Measurements from ENCODE around the gene MEAF6.

Gene MEAF6

DNA sequence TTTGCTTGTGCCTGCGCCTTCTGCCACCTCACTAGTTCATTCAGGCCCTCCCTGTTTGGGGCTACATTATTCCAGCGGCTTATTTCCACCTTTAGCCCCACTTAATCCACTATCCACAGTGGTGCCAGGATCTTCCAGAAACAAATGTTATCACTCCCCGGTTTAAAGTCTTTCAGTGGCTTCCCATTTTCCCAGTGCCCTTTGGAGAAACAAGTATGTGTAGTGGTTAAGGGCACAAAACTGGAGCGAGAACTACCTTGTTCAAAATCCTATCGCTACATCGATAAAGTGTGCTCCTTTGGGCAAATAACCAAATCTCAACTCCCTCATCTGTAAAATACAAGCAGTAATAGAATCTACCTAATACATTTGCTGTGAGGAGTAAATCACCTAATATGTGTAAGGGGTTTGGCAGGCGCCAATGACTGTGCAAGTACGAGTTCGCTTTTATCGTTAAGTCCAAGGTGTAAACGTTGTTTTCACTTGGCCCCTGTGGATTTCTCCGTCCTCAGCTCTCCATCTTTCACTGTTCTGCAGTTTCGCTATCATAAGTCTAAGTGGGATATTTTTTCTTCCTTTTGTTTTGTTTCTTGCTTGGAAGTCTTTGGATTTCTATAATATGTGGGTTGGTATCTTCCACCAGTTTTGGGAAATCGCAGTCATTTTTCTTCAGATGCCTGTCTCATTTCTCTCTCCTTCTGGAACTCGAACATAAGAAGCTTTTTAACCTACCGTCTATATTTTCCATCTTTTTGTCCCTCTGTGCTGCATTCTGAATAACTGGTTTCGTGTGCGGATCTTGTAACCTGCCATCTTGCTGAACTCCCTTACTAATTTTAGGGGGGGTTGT is 844 bp upstream of the MEAF6 start:
- H2AFZ ChIP-seq (ENCODE audit: low read depth, low read length, severe bottlenecking): peak overlapping the region; percentile 69
- H3K9me2 ChIP-seq (replicated peaks; ENCODE audit: insufficient read depth, low read length): no peaks in the 10 kb centered on the region
- peak overlapping the region; percentile 86 for H3K9ac ChIP-seq (ENCODE audit: low read length)
- H4K20me1 ChIP-seq (ENCODE audit: low read depth, low read length): no peaks in the 10 kb centered on the region
- TF ChIP-seq CTCF (IDR thresholded peaks at IDR 0.05; ENCODE audit: insufficient read depth, low read length, poor library complexity, severe bottlenecking) (no peak), EZH2phosphoT487 (conservative IDR thresholded peaks at IDR 0.05; ENCODE audit: low read length) (no peak)
- no peaks in the 10 kb centered on the region for H3K9me3 ChIP-seq (ENCODE audit: insufficient read depth, low read length)
- peaks cover 4% of the 10 kb centered on the region; the same call in 1 of the 2 replicates for H3K36me3 ChIP-seq (ENCODE audit: low read length)
- H3F3A ChIP-seq (ENCODE audit: insufficient read depth): no peaks in the 10 kb centered on the region
- H3K27ac ChIP-seq (ENCODE audit: low read depth, low read length): no peak overlapping the region
- peak overlapping the region; percentile 60 for H3K4me3 ChIP-seq (ENCODE audit: insufficient read depth, low read length, poor library complexity, severe bottlenecking)
- H3K79me2 ChIP-seq (ENCODE audit: insufficient read depth, low read length): peaks cover 21% of the 10 kb centered on the region
- H3K4me2 ChIP-seq (ENCODE audit: low read depth, low read length, poor library complexity, severe bottlenecking): peak overlapping the region; percentile 58
- no peaks in the 10 kb centered on the region for H3K27me3 ChIP-seq (ENCODE audit: low read length)

DNA sequence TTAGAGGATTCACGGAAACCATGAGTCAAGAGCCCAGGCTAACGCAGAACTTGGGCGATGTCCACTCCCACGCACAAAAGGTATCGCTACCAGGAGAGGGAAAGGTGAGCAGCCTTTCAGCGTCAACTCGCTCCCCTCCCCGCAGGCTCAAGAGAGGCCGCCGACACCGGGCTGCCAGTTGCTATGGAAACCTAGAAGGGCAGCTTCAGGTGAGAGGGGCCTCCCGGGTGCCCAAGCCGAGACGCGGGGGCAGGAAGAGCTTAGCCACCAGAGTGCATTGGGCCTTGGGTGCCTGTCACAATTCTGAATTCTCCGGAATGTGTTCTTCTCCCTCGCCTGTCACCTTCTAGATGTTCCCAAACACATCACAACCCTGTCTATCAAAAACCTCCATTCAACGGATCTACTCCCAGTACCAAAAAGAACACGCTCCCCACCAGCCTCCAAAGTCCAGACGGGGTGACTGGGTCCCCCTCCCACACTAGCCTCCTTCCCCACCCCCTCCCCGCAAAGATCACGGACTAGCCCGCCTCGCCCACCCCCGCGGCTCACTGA is 694 bp downstream of the MEAF6 start:
- Histone ChIP-seq H3K9me3 (ENCODE audit: insufficient read depth, low read length) (no peaks in the 10 kb centered on the region), H3K9me2 (replicated peaks; ENCODE audit: insufficient read depth, low read length) (no peaks in the 10 kb centered on the region), H3K4me3 (ENCODE audit: insufficient read depth, low read length, poor library complexity, severe bottlenecking) (peak overlapping the region; percentile 60), H3F3A (ENCODE audit: insufficient read depth) (no peaks in the 10 kb centered on the region), H3K36me3 (ENCODE audit: low read length) (peaks cover 4% of the 10 kb centered on the region; the same call in 1 of the 2 replicates), H3K9ac (ENCODE audit: low read length) (peak overlapping the region; percentile 86), H3K27ac (ENCODE audit: low read depth, low read length) (peak overlapping the region; percentile 46; the same call in 1 of the 2 replicates), H3K79me2 (ENCODE audit: insufficient read depth, low read length) (peaks cover 21% of the 10 kb centered on the region), H3K27me3 (ENCODE audit: low read length) (no peaks in the 10 kb centered on the region), H2AFZ (ENCODE audit: low read depth, low read length, severe bottlenecking) (peak overlapping the region; percentile 89), H4K20me1 (ENCODE audit: low read depth, low read length) (no peaks in the 10 kb centered on the region), H3K4me2 (ENCODE audit: low read depth, low read length, poor library complexity, severe bottlenecking) (peak overlapping the region; percentile 58)
- TF ChIP-seq CTCF (IDR thresholded peaks at IDR 0.05; ENCODE audit: insufficient read depth, low read length, poor library complexity, severe bottlenecking): no peak
- TF ChIP-seq EZH2phosphoT487 (conservative IDR thresholded peaks at IDR 0.05; ENCODE audit: low read length): no peak

DNA sequence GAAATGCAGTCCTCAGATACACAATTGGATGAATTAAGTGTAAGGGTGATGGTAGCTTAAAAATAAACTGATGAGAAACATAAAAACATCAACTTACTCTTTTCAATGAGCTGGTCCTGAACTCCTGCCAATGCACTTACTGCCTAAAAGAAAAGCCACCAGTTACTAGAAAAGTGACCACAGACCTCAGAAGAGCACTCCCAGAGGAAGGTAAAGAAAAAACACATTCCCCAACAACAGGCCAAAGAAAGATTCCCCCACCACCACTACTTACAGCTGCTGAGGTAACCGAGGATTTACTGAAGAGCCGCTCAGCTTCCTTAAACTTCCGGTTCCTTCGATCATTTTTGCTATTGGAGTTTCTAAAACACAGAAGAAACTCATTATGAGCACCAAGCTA is 5.4 kb downstream of the MEAF6 start:
- Histone ChIP-seq H3F3A (ENCODE audit: insufficient read depth) (peaks cover 7% of the 10 kb centered on the region; the same call in 1 of the 2 replicates), H3K9me2 (replicated peaks; ENCODE audit: insufficient read depth, low read length) (no peaks in the 10 kb centered on the region), H3K9me3 (ENCODE audit: insufficient read depth, low read length) (no peaks in the 10 kb centered on the region), H3K79me2 (ENCODE audit: insufficient read depth, low read length) (peaks cover 19% of the 10 kb centered on the region), H3K4me3 (ENCODE audit: insufficient read depth, low read length, poor library complexity, severe bottlenecking) (no peak overlapping the region), H3K9ac (ENCODE audit: low read length) (no peak overlapping the region), H3K36me3 (ENCODE audit: low read length) (peaks cover 4% of the 10 kb centered on the region; the same call in 1 of the 2 replicates), H4K20me1 (ENCODE audit: low read depth, low read length) (no peaks in the 10 kb centered on the region), H3K27ac (ENCODE audit: low read depth, low read length) (no peak overlapping the region), H3K27me3 (ENCODE audit: low read length) (no peaks in the 10 kb centered on the region), H2AFZ (ENCODE audit: low read depth, low read length, severe bottlenecking) (no peak overlapping the region), H3K4me2 (ENCODE audit: low read depth, low read length, poor library complexity, severe bottlenecking) (no peak overlapping the region)
- TF ChIP-seq EZH2phosphoT487 (conservative IDR thresholded peaks at IDR 0.05; ENCODE audit: low read length): no peak
- TF ChIP-seq CTCF (IDR thresholded peaks at IDR 0.05; ENCODE audit: insufficient read depth, low read length, poor library complexity, severe bottlenecking): no peak
